Body of pancreas (tissue), 4 donors: ENCODE measurements around the gene STAG2.

Experiments
- POLR2A ChIP-seq, 3 donors: fragments of 450-650 bp; IDR thresholded peaks; one replicate each; pipeline ENCODE4 v1.6.1; 2016; ENCODE audit warnings: antibody characterized with exemption in 3 of 3, mild to moderate bottlenecking in 2 of 3
- TF ChIP-seq, protein P1 (sequence below), 7 experiments: fragments of 450-650 bp in 4 of 7; fragments of 200-600 bp in 3 of 7; sonication (generic) in 3 of 7; IDR thresholded peaks; one replicate each; pipeline ENCODE4 v1.5.1; 2016 to 2019; ENCODE audit warnings: antibody characterized with exemption in 7 of 7

DNA sequence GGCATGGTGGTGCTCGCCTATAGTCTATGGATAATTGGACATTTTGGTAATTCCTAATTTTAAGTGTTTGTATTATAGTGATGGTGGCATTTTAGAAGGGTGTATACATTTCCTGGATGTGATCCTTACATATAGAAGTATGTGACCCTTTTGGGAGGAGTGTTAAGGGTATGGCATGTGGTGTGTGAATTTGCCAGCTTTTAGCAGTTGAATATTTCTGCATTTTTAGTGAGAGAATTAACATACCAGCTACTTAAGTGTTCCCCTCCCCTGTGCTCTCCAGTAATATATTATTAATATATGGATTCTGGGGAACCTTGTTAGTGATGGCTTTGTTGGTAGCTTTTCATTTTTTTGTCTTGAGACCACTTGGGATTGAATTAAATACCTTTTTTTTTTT lies 55.3 kb downstream of the STAG2 start:
- TF ChIP-seq, protein P1, sequence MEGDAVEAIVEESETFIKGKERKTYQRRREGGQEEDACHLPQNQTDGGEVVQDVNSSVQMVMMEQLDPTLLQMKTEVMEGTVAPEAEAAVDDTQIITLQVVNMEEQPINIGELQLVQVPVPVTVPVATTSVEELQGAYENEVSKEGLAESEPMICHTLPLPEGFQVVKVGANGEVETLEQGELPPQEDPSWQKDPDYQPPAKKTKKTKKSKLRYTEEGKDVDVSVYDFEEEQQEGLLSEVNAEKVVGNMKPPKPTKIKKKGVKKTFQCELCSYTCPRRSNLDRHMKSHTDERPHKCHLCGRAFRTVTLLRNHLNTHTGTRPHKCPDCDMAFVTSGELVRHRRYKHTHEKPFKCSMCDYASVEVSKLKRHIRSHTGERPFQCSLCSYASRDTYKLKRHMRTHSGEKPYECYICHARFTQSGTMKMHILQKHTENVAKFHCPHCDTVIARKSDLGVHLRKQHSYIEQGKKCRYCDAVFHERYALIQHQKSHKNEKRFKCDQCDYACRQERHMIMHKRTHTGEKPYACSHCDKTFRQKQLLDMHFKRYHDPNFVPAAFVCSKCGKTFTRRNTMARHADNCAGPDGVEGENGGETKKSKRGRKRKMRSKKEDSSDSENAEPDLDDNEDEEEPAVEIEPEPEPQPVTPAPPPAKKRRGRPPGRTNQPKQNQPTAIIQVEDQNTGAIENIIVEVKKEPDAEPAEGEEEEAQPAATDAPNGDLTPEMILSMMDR (IDR thresholded peaks at IDR 0.05): no peak
- no peak for TF ChIP-seq POLR2A (IDR thresholded peaks at IDR 0.05)
